Sigmoid colon (tissue), 7 donors: ENCODE data around the gene SOX12. TPM values are rescaled to one million over a fixed set of nuclear protein-coding genes. Genes with fewer than 3 reads are reported as not detected.
A peak's percentile ranks its signal among the peaks of the same experiment; 100 is the strongest.

Experiments used
- DNase-seq: peaks from one replicate; pipeline ENCODE4 v3.0.0-alpha.2; 2019
- H3K27ac ChIP-seq, 4 donors: fragments of 200-600 bp; sonication (generic); one replicate each; pipeline ENCODE4 v1.5.1; 2016 to 2019; ENCODE audit warnings: mild to moderate bottlenecking in 1 of 4
- H3K27me3 ChIP-seq, 3 donors: fragments of 200-600 bp; sonication (generic); one replicate each; pipeline ENCODE4 v1.5.1; 2019; ENCODE audit warnings: mild to moderate bottlenecking in 1 of 3
- H3K36me3 ChIP-seq, 4 donors: fragments of 200-600 bp; sonication (generic); one replicate each; pipeline ENCODE4 v1.5.1; 2016 to 2019
- H3K4me1 ChIP-seq, 4 donors: fragments of 200-600 bp; sonication (generic); one replicate each; pipeline ENCODE4 v1.5.1; 2017 to 2019
- H3K4me3 ChIP-seq, 4 donors: fragments of 200-600 bp; sonication (generic); one replicate each; pipeline ENCODE4 v1.5.1; 2017 to 2019; ENCODE audit warnings: mild to moderate bottlenecking in 2 of 4, moderate library complexity in 1 of 4
- H3K9me3 ChIP-seq, 4 donors: fragments of 200-600 bp in 3 of 4; sonication (generic) in 3 of 4; one replicate each; pipeline versions ENCODE4 v1.5.1 to v1.6.1; 2013 to 2019
- EP300 ChIP-seq, 4 donors: sonication (generic); formaldehyde crosslinking; IDR thresholded peaks; one replicate each; pipeline ENCODE4 v1.6.1; 2017; ENCODE audit warnings: antibody characterized with exemption in 4 of 4
- POLR2A ChIP-seq, 2 donors: fragments of 450-650 bp; IDR thresholded peaks; one replicate each; pipeline ENCODE4 v1.6.1; 2016; ENCODE audit warnings: antibody characterized with exemption in 2 of 2, mild to moderate bottlenecking in 2 of 2, moderate library complexity in 2 of 2
- POLR2AphosphoS5 ChIP-seq, 4 donors: sonication (generic); formaldehyde crosslinking; IDR thresholded peaks; one replicate each; pipeline ENCODE4 v1.6.1; 2017; ENCODE audit warnings: antibody characterized with exemption in 4 of 4
- WGBS, 2 donors: extraction: QIAGEN DNeasy Blood & Tissue Kit; methylation state at CpG; one replicate each; pipeline ENCODE4 v1.1.7; 2013; 5-methylcytosine and 5-hydroxymethylcytosine counted together
- intact Hi-C: fragments of 100-400 bp; cut with DNase I; formaldehyde crosslinking; loops from one replicate; pipeline ENCODE4 v1.15.1; 2023
- polyA plus RNA-seq, 3 donors: library from polyadenylated mRNA; stranded (reverse); fragments of 200-250 nt; gene quantifications; one replicate each; pipeline ENCODE4 v1.2.3, GENCODE V29; 2013
- total RNA-seq, 4 donors: library from RNA; depleted of rRNA; stranded (reverse); fragments of >200 nt; gene quantifications; one replicate each; pipeline ENCODE4 v1.1.0, GENCODE V29; 2016
- TF ChIP-seq, protein P1 (sequence below), 4 experiments: fragments of 450-650 bp in 3 of 4; fragments of 200-600 bp in 1 of 4; IDR thresholded peaks; one replicate each; pipeline ENCODE4 v1.5.1; 2016 to 2019; ENCODE audit warnings: antibody characterized with exemption in 4 of 4, mild to moderate bottlenecking in 3 of 4, moderate library complexity in 2 of 4
- donor health status: healthy with polysubstance abuse.
- donor health status: Bipolar disorder and iron deficiency.
- donor health status: healthy.

The SOX12 gene
- total and polyA plus RNA-seq, 7 donors = 1.2 to 9.7 (median 3.9) TPM

DNA sequence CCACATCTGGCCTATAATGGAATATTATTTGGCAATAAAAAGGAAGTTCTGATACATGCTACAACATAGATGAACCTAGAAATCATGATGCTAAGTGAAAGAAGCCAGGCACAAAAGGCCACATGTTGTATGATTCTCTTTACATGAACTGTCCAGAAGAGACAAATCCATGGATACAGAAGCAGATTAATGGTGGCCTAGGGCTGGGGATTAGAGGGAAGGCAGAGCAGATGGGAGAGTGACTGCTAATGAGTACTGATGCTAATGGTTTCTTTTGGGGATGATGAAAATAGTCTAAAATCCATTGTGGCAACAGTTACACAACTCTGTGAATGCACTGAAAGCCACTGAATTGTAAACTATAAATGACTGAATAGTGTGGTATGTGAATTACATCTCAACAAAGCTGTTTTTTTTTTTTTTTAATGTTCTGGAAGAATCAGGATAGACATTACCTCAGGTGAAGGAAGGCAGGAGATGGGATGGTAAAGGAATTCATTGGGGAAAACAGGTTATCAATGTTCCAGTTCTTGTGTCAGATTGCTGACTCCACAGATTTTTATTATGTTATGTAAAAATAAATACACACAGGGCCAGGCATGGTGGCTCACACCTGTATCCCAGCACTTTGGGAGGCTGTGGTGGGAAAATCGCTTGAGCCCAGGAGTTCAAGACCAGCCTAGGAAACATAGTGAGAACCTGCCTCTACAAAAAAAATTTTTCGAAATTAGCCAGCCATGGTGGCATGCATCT is 8.9 kb upstream of the SOX12 start:
- H3K4me1 ChIP-seq = no peaks in the 10 kb centered on the region
- peaks cover 0 to 15% (median 0%) of the 10 kb centered on the region in 4 donors for H3K36me3 ChIP-seq
- H3K9me3 ChIP-seq = no peaks in the 10 kb centered on the region
- no peaks in the 10 kb centered on the region for H3K27me3 ChIP-seq
- intact Hi-C loops = no loop called here
- no peak overlapping the region for H3K4me3 ChIP-seq
- DNase-seq = no peak
- H3K27ac ChIP-seq = no peak overlapping the region
- TF ChIP-seq POLR2AphosphoS5 (IDR thresholded peaks at IDR 0.05) = no peak
- TF ChIP-seq EP300 (IDR thresholded peaks at IDR 0.05) = no peak
- TF ChIP-seq, protein P1, sequence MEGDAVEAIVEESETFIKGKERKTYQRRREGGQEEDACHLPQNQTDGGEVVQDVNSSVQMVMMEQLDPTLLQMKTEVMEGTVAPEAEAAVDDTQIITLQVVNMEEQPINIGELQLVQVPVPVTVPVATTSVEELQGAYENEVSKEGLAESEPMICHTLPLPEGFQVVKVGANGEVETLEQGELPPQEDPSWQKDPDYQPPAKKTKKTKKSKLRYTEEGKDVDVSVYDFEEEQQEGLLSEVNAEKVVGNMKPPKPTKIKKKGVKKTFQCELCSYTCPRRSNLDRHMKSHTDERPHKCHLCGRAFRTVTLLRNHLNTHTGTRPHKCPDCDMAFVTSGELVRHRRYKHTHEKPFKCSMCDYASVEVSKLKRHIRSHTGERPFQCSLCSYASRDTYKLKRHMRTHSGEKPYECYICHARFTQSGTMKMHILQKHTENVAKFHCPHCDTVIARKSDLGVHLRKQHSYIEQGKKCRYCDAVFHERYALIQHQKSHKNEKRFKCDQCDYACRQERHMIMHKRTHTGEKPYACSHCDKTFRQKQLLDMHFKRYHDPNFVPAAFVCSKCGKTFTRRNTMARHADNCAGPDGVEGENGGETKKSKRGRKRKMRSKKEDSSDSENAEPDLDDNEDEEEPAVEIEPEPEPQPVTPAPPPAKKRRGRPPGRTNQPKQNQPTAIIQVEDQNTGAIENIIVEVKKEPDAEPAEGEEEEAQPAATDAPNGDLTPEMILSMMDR (IDR thresholded peaks at IDR 0.05) = no peak
- no peak for TF ChIP-seq POLR2A (IDR thresholded peaks at IDR 0.05)
- WGBS, 2 donors = 97% methylated on average over 2 of the region's 2 CpGs

GRCh38 chr20:324177-325044 is 941 bp upstream of the SOX12 start:
- Histone ChIP-seq H3K27ac (peak overlapping the region; percentile 90 to 97 (median 96)), H3K9me3 (no peaks in the 10 kb centered on the region), H3K27me3 (no peaks in the 10 kb centered on the region), H3K36me3 (peaks cover 0 to 9% (median 0%) of the 10 kb centered on the region in 4 donors), H3K4me1 (peaks cover 0 to 42% (median 30%) of the 10 kb centered on the region in 4 donors), H3K4me3 (peak overlapping the region; percentile 62 to 81 (median 64))
- WGBS, 2 donors = 1% methylated on average over 69 of the region's 69 CpGs
- TF ChIP-seq, protein P1 (IDR thresholded peaks at IDR 0.05) = peak in 3 of 4 experiments; percentile 15 to 25 (median 24)
- TF ChIP-seq EP300 (IDR thresholded peaks at IDR 0.05) (no peak), POLR2AphosphoS5 (IDR thresholded peaks at IDR 0.05) (peak; percentile 79 to 92 (median 91)), POLR2A (IDR thresholded peaks at IDR 0.05) (peak; percentile 52 to 53)
- intact Hi-C loops = loop anchor here (1.0 to 2.0 kb wide), 3 partner anchors 14 to 26 kb away; partner anchors contain the start of gene NRSN2
- DNase-seq = peak; percentile 94

- H3K4me3 ChIP-seq = peak overlapping the region; percentile 63 to 81 (median 65)
- H3K27ac ChIP-seq = peak overlapping the region; percentile 90 to 97 (median 96)
- WGBS, 2 donors = 1% methylated on average over 103 of the region's 103 CpGs
- H3K9me3 ChIP-seq = no peaks in the 10 kb centered on the region
- no peak for TF ChIP-seq EP300 (IDR thresholded peaks at IDR 0.05)
- TF ChIP-seq, protein P1 (IDR thresholded peaks at IDR 0.05) = no peak
- peak in 2 of 4 donors; percentile 18 to 24 for TF ChIP-seq POLR2AphosphoS5 (IDR thresholded peaks at IDR 0.05)
- intact Hi-C loops = loop anchor here (2.0 kb wide), 2 partner anchors 15 to 21 kb away; partner anchors contain the start of gene NRSN2
- H3K36me3 ChIP-seq = no peaks in the 10 kb centered on the region
- peak; percentile 89 for DNase-seq
- H3K4me1 ChIP-seq = peaks cover 0 to 56% (median 44%) of the 10 kb centered on the region in 4 donors
- no peaks in the 10 kb centered on the region for H3K27me3 ChIP-seq
These were observed 715 bp downstream of the SOX12 start for GRCh38 chr20:325889-326644.

DNA sequence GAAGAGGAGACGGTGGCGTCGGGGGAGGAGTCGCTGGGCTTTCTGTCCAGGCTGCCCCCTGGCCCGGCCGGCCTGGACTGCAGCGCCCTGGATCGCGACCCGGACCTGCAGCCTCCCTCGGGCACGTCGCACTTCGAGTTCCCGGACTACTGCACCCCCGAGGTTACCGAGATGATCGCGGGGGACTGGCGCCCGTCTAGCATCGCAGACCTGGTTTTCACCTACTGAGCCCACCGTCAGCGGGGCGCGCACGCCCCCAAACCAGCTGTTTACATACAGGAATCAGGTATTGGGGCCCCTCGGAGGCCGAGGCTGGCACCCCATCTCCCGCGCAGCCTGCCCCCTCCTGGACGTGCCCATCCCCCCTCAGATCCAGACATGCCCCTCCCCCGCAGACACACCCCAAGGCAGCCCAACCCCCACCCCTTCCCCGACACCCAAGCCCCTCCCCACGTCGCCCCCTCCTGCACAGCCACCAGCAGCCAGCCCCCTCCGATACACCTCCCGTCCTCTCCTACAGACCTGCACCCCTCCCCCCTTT is 1.4 kb downstream of the SOX12 start:
- no peaks in the 10 kb centered on the region for H3K36me3 ChIP-seq
- peak overlapping the region; percentile 90 to 97 (median 96) for H3K27ac ChIP-seq
- WGBS, 2 donors = 1% methylated on average over 38 of the region's 38 CpGs
- H3K4me3 ChIP-seq = peak overlapping the region; percentile 63 to 81 (median 65)
- intact Hi-C loops = loop anchor here (1.0 kb wide), 1 partner anchor 36 kb away; the partner anchor contains the start of gene C20orf96
- H3K4me1 ChIP-seq = peaks cover 0 to 56% (median 44%) of the 10 kb centered on the region in 4 donors
- H3K9me3 ChIP-seq = no peaks in the 10 kb centered on the region
- H3K27me3 ChIP-seq = no peaks in the 10 kb centered on the region
- DNase-seq = peak; percentile 80
- TF ChIP-seq, protein P1 (IDR thresholded peaks at IDR 0.05) = no peak
- TF ChIP-seq POLR2A (IDR thresholded peaks at IDR 0.05) = no peak
